Fibroblast of lung (primary cell): ENCODE data around the gene RIPK3.

ENCODE experiments used
- CTCF ChIP-seq, 2 donors: IDR thresholded peaks in 1 of 2; conservative IDR thresholded peaks in 1 of 2; 1 replicate in 1 of 2; 2 replicates in 1 of 2; pipeline ENCODE4 v1.5.1; 2011 to 2012; ENCODE audit warnings: low read length in 2 of 2, control low read depth in 1 of 2, inconsistent platforms in 1 of 2, low read depth in 1 of 2, mild to moderate bottlenecking in 1 of 2
- EZH2 ChIP-seq: IDR thresholded peaks from 2 replicates; pipeline ENCODE4 v1.5.1; 2012; ENCODE audit warnings: low read length, control low read depth, mild to moderate bottlenecking; ENCODE audit errors: missing control alignments

DNA sequence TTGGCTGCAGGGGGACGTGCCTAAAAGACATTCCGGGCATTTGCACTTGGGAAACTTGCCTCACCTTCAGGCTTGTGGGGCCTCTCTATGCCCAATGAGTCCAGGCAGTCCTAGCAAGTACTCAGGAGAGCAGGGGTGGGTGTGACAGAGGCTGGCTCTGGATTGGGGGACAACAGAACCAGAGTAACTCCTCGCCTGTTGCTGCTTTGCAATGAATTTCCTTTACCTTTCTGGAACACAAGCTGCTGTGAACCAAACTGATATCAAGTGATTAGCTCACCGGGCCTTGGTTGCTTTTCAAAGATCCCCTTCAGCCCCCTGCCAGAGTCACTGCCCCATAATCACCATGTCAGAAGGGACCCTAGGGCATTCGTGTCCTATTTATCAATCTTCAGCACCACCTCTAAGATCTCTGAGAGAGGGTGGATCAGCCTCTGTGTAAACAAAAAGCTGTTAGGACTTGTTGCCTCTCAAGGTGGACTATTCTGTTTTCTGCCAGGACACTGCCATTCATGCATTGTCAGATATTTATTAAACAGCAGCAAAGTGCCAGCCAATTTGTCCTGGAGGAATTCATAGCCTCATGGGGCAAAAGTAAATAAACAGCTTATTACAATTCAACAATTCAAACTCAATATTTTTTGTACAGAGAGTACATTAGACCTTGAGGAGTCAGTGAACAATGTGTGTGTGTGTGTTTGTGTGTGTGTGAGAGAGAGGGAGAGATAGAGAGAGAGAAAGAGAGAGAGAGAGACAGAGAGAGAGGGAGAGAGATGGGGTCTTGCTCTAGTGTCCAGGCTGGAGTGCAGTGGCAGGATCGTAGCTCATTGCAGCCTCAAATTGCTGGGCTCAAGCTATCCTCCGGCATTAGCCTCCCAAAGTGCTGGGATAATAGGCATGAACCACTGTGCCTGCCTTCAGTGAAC is 39.5 kb upstream of the RIPK3 start:
- TF ChIP-seq CTCF (conservative IDR thresholded peaks at IDR 0.05 in 1 of 2, IDR thresholded peaks at IDR 0.05 in 1 of 2; ENCODE audit: low read depth in 1 of 2, low read length in 2 of 2) (no peak), EZH2 (no peak)
